NCI-H1930 (cell line): ENCODE measurements around the gene SETD6.

Experiments used
- DNase-seq, 2 experiments: peaks; one replicate each; lab custom pipeline; 2025; lab: John Stamatoyannopoulos, UW

Gene SETD6

GRCh38 chr16:58494981-58495520 is 20.3 kb upstream of the SETD6 start:
- peak; percentile 79 to 84 for DNase-seq

- DNase-seq = no peak
These were observed 19.6 kb upstream of the SETD6 start for GRCh38 chr16:58495521-58496331.

- DNase-seq = no peak
These were observed 17.8 kb upstream of the SETD6 start for GRCh38 chr16:58497468-58497867.

- DNase-seq = no peak
These were observed 17.4 kb upstream of the SETD6 start for GRCh38 chr16:58497935-58498334.

GRCh38 chr16:58498341-58499091 is 16.8 kb upstream of the SETD6 start:
- no peak for DNase-seq

GRCh38 chr16:58499092-58499511 is 16.2 kb upstream of the SETD6 start:
- no peak for DNase-seq

GRCh38 chr16:58499615-58500351 is 15.5 kb upstream of the SETD6 start, which contains the start of gene NDRG4:
Gene NDRG4, plus strand, starts transcription at chr16:58500143. Its CDS starts 106 bp downstream, at chr16:58500249.
- DNase-seq = peak; percentile 69 to 73

- no peak for DNase-seq
These were observed 14.7 kb upstream of the SETD6 start for GRCh38 chr16:58500430-58501241.

GRCh38 chr16:58501242-58502131 is 13.8 kb upstream of the SETD6 start:
- peak; percentile 31 to 57 for DNase-seq

GRCh38 chr16:58502217-58502921 is 12.9 kb upstream of the SETD6 start:
- no peak for DNase-seq

- DNase-seq = no peak
These were observed 12.0 kb upstream of the SETD6 start for GRCh38 chr16:58503166-58503862.

- no peak for DNase-seq
These were observed 11.2 kb upstream of the SETD6 start for GRCh38 chr16:58503863-58504688.

- no peak for DNase-seq
These were observed 8.8 kb upstream of the SETD6 start for GRCh38 chr16:58506241-58507194.

GRCh38 chr16:58507195-58507962 is 7.9 kb upstream of the SETD6 start:
- no peak for DNase-seq

GRCh38 chr16:58507963-58508670 is 7.2 kb upstream of the SETD6 start:
- DNase-seq = no peak
